ENCODE results near the gene PPM1H.
"Not testable (repeated sequence)": the region's sequence is repeated elsewhere in the genome, so short reads cannot be mapped to it uniquely, and the experiment has no call there.

Gene PPM1H

DNA sequence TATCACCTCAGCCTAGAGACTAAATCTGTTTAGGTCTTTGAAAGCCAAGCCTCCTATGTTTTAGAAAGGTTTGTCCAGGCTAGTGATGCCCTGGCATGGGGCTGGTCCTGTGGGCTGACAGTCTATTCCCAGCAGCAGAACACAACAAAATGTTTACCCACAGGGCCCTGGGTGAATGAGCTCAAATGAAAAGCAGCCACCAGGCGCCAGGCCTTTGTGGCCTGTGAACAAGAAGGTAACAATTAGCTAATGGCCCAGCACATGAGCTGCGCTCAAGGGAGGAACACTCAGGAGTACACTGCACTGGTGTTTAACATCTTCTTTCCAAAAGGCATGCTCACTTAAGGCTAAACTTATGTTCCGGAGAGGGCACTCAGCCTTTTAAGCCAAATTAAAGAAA lies 266.2 kb downstream of the PPM1H start:
- no peak for DNase-seq

DNA sequence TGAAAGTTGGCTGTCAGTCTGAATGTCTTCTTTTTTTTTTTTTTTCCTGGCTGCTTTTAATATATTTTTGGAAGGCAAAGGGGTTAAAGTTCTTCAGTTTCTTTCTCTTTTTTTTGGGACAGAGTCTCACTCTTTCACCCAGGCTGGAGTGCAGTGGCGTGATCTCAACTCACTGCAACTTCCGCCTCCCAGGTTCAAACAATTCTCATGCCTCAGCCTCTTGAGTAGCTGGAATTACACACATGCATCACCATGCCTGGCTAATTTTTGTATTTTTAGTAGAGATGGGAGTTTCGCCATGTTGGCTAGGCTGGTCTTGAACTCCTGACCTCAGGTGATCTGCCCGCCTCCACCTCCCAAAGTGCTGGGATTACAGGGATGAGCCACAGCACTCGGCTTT lies 270.0 kb downstream of the PPM1H start:
- not testable (repeated sequence) for DNase-seq

DNA sequence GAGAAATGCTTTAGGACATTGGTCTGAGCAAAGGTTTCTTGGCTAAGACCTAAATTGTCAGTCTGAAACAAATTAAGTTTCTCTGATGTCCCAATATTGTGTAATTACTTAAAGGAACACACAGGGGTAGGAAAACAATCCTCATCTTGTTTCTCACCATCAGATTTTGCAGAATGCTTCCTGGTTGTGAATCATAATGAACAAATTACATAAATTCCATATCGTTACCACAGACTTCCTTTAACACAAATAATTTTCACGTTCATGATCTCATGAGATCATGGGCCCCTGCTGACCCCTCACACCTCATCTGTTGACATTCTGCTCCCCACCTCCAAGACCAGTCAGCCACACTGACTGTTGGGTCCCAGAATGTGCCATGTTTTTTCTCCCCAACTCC lies 274.2 kb downstream of the PPM1H start:
- DNase-seq: no peak

DNA sequence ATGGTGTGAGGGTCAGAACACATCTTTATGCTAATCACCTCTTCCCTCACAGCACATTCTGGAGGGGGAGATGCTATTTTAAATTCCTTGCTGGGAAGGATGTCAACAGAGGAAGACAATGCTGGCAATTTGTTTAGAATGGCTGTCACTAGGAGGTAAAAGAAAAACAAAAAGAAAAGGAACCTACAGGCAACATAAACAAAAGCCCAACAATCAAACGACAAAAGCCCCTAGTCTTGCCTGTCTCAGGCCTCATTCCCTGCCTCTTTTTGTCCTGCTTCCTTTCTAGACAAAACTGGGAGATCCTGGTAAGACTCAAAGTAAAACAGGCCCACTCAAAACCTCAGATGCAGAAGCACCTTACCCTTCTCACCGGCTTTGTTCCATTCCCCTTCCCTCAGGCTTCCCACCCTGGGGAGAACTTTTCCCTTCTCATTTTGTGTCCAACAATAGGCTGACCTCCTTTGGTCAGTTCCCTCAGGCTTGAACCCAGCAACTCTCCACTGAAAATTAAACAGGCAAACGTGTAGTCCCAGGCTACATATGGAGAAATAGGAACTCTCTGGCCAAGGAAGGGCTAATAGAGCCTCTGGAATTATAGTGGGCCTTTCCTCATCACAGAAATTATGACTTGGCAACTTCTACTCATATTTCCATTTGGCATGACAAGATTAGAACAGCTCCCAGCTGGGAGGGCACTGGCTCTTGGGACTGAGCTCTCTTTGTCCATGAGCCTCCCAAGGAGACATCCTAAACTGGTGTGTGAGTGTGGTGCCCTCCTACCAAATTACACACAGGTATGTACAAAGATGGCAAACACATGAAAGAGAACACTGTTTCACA lies 275.3 kb downstream of the PPM1H start:
- no peak for DNase-seq

DNA sequence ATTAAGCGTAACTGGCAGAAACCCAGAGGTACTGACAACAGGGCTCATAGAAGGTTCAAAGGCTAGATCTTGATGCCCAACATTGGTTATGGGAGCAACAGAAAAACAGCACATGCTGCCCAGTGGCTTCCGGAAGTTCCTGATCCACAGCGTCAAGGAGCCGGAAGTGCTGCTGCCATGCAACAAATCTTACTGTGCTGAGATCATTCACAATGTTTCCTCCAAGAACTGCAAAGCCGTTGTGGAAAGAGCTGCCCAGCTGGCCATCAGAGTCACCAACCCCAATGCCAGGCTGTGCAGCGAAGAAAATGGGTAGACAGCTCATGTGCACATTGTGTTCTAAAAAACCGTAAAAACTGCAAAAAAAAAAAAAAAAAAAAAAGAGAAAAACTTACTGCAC lies 276.0 kb downstream of the PPM1H start:
- no peak for DNase-seq

DNA sequence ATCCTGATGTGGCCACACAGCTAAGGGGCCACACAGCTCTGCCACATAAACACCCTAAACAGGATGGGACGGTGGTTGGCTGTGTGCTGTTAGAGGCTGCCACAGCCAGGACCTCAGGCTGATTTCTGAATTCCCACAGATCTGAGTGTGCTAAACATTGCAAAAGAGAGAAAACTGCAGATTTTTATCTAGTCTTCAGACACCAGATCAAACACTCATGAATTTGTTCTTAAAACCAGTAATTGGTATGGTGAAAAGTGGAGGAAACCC lies 277.7 kb downstream of the PPM1H start:
- DNase-seq: no peak

DNA sequence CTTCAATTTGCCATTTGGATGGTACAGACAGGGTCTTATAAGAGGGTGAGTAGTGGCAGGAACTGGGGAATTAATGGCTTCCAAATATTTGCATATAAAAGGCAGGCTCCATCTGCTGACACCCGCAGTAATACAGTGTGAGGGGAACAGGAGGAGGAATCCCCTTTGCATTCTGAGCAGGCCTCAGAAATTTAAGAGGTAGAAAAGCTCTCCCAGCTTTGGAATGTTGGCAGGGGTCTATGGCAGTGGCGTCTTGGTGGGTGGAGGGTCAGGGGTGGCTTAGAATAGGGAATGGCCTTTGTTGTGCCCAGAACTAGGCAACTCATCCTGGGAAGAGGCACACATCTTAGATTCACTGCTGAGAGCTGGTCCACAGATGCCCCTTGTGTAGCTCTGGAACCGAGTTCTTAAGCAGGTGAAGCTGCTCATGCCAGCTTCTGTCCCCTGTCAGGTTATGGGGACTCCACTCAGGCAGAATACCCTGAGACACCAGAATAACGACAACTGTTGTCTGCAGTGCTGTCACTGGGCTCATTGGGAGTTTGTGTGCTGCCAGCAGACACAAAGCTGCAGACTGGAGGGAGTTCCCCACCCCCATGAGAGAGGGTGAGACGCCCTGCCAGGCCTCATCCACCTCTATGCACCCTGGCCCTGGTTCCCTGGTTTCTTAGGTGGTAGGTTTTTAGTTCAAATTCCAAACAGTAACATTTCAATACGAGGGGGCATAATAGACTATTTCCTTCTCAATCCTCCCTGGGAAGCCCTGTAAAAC lies 278.2 kb downstream of the PPM1H start:
- DNase-seq: no peak

DNA sequence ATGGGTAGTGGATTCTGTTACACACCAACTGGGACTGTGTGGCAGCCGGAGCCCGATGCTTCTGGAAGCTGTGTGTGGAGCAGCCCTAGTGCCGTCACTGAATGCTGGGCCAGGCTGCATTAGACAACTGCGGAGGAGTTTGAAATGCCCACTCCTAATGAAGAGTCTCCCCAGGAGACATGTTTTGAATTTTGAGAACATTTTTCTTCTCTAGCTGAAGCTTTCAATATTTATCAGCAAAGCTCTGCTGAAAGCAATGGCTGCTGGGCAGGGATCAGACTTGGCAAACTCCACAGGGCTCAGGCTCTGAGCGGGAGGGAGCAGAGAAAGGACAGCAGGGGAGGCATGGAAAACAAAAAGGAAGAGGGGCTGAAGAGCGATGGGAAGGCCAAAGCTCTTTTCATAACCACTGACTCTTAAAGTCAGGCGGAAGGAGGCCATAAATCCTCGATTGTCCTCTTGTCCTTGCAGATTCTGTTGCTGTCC lies 279.2 kb downstream of the PPM1H start:
- DNase-seq: no peak

DNA sequence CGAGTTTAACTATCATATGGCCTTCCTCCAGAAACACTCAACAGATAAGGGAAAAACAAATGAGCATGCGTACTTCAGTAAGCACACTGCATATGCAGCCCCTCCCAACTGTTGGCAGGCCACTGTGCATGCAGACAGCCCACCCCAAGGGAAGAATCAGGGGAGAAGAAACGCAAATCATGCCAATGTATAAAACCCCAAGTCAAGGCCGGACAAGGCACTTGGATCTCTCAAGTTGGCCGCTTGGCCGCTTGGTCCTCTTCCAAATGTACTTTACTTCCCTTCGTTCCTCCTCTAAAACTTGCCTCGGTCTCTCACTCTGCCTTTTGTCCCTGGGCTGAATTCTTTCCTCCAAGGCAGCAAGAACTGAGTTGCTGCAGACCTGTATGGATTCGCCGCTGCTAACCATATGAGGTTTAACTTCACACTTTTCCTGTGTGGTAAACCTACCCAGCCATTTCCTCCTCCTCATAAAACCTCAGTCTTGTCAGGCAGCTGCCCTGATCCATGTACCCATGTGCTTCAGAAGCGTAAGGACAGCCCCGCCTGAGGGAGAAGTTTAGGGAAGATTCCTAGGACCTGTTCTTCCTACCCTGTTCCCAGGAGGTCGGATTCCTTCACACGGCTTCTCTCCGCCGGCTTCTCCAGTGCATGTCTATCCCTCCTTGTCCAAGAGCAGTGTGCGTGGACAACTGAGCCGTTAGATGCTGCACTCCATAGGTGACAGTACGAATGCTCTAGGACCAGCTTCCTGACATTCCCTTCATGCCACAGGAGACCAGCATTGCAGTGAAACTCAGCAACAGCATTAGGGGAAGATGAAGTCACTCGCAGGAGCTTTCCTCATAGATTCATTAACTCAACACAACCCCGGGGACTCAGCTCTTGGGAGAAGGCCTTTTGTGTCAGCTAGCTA lies 280.4 kb downstream of the PPM1H start:
- no peak for DNase-seq

DNA sequence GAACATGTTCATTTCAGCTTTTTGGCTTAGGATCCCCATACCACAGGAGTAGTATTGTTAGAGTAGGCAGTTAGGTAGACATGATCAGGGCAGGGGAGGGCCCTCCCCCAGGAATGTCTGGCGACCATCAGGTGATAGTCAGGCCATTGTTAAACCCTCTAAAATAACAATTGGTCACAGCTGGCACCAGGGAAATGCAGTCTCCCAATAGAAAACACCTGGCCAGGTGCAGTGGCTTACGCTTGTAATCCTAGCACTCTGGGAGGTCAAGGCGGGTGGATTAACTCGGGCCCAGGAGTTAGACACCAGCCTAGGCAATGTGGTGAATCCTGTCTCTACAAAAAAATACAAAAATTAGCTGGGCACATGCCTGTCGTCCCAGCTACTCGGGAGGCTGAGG lies 281.2 kb downstream of the PPM1H start:
- no peak for DNase-seq

DNA sequence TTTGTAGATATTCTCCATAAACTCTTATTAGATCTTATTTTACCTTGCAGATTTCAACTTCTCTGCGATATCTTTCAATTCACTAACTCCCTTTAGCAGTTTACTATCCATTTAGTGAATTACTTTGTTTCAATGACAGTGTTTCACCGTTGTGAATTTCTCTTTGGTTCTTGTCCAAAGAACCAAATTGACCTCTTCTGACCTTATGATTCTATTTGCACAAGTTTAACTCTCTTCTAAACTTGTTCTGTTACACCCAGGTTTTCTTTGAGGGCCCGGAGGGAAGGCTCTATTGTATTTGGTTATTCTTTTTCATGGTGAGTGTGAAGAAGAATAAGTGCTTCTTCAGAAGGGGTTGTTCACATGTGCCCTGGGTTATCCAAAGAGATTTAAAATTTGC lies 281.6 kb downstream of the PPM1H start:
- DNase-seq: no peak

DNA sequence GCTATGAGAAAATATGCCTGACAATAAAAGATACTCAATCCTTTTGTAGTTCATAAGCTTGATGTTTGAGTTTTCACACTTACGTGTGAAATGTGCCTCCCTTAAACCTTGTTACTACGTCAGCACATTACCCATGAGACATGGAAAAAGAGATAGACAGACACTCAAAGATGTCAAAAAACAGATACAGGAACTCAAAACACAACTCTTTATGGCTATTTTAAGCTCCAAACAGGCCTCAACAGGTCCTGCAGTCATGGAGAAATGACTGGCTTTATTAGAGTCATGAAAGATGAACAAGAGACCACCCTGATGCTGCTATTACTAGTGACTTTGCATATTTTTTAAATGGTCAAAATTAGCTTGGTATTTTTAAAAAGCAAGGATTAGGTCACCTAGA lies 283.8 kb downstream of the PPM1H start:
- DNase-seq: no peak

DNA sequence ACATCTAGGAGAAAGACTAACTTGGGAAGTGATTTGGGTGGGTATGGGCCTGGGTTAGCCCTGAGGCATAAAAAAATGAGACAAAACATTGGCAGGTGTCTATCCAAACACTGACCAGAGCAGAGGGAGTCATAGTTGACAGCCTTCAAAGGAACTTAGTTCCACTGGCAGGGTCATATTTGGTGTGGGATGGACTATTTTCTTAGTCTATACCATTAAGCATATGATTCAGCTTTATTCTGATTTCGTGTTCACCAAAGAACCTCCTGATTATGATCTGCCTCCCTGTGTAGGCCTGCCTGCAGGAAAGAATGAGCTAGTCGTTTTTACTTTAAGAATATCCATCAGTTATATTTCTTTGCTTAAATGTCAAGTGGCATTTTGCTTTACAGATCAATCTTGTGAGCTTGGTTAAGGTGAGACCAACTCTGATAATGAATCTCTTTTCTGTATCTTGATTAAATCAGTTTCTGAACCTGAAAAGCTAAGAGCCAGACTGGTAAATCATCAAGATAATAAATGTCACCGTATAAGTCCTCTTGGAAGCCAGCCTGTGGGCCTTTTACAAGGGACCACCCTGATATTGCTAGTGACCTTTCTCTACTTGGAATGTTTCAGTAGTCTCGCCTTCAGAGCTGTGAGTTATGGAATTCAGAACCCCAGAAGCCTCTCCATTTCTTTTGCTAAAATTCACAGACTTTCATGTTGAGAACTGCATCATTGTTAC lies 285.4 kb downstream of the PPM1H start:
- no peak for DNase-seq

DNA sequence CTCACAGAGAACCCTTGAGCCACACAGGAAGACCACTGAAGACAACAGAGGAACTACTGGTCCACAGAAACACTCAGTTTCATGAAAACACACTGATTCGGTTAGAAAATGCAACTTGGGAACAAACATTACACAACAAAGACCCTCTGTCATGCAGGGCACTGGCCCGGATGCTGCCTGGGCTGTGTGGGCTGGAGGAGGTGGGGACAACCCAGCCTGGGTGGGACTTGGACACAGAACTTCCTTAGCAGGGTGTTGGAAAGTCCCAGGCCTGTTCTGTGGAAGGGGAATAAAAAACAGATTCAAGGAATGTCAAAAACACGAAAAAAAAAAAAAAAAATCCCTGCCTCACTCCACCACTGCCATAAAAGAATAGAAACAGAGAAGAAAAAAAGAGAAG lies 287.4 kb downstream of the PPM1H start:
- no peak for DNase-seq

DNA sequence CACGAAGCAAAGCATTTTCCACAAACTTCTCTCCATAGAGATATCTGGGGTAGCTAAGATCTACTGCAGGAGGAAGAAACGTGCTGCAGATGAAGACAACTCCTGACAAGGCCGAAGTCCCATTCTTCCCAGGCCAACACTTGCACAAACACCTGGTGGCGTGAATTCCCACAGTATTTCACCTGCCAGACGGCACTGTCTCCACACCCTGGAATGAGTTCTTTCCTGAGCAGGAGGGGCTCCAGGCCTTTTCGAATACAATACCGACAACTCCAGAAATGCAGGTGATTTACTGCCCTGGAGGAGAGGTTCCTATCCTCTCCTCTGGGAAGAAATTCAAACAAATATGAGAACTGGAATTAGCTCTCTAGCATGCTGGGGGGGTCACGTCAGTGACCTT lies 288.4 kb downstream of the PPM1H start:
- DNase-seq: no peak

DNA sequence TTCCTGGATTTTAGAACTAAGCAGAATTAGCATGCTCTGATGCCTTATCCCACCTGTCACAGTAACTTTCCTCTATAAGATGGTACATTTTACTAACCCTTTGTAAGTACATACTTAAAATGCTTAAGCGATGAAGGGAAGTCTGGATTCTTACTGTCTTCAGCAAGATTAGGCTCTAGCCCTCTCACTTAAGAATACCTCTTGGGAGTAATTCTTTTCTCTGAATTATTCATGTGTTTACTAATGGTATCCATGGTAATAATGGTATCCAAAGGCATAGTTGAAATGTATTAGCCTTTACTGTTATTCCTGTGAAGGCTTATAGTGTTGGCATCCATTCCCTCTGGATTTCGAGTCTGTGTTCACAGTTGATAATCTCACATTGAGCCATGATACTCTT lies 291.5 kb downstream of the PPM1H start:
- DNase-seq: no peak

DNA sequence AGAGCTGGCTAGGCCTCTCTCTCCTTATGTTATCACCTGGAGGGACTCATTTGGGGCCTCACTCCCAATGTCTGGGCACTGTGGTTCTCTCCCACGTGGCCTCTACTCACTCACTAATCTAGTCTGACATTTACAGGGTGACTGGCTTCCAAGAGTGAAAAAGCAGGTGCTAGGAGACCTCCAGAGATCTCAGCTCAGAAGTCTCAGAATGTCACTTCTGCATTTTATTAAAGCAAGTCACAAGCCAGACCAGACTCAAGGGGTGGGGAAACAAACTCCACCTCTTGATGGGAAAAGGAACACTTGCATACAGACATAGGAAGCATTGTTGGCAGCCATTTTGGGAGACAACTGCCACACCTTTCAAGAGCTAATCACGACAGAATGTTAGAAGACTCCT lies 292.5 kb downstream of the PPM1H start:
- no peak for DNase-seq

DNA sequence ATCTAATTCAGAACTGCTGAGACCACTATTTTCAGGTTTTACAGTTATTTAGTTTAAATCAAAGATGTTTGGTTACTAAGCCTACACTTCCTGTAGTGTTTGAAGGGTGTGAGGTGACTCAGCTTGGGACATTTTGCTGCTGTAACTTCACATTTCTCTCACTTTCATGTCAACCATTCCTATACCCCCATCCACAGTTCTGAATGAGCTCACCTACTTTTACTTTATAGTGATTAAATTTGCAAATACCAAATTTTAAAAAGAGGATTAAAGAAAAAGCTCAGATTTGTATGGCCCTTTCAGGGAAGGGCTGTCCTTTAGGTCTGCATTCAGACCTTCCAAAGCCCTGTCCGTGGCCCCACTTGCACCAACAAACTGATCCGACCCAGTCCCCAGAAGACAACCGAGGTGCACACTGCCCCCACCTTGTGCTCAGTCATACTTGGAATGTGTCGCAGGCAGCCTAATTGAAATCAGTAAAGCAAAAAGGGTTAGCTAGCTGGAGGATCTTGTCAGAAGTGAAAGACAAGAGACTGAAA lies 294.0 kb downstream of the PPM1H start:
- DNase-seq: no peak

DNA sequence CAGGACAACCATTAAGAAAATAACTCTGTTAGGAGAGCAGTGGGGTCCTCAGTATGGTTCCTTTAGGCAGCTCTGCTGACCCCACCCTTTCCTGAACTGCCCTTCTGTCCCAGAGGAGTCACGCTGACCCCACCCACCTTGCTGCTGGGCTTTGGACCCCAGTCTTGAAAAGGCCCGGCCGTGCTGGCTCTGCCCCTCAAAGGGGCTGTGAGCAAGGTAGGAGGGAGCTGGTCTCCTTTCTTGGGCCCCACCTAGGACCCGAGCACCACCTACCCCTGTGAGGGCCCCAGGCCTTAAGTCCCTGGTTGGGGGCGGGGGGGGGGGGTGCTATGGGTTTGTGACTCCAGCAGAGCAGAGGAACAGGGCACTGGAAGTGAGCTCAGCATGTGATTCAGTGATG lies 297.3 kb downstream of the PPM1H start:
- no peak for DNase-seq

DNA sequence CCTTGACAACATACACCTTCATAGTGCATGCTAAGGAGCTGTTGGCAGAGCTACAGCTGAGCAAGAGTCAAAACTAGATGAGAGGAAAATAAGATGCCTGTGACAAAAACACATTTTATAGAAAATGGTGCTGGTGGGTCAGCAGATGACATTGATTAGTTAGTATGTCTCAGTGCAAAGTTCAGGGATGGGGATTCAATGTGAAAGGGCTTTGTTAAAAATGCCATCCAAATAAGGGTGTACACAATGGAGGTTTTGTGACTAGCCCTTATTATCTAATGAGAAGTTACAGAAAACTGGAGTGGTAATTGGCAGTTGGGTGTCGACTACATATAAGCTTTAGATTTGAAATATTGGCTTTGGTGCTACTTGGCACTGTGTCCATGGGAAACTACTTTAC lies 299.3 kb downstream of the PPM1H start:
- DNase-seq: no peak

DNA sequence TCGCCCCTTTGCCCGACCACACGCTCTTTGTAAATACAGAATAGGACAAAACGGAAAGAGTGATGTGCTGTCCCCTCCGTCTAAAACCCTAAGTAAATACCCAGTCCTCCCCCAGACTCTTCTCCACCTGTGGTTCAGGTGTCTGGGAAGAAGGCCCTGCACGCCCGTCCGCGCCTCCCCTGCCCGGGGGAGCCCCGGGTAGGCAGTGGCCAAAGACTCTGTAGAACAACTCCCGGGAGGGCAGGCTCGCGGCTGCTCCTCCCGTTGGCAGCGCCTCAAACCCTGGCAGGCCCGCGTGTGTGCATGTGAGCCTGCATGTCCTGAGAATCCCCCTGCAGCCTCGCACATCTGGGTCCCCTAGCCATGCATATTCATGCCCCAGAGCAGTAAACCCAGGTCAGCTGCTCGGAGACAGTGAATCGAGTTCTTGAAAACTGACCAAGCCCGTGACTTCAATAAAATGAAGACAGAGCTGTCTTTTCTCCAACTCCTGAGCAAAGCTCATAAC lies 302.5 kb downstream of the PPM1H start:
- DNase-seq: no peak
